A549 treated with CORT108297 at 1 μM for 4 hours (cell line): ENCODE results near the gene FRMD4B. TPM values are rescaled to one million over a fixed set of nuclear protein-coding genes. Genes with fewer than 3 reads are reported as not detected.

Experiments
- total RNA-seq: library from RNA; stranded (reverse); fragments of 200-300 nt; extraction: Qiagen RNA extraction; gene quantifications from 5 replicates; pipeline ENCODE4 v1.2.3, GENCODE V29; 2022

The FRMD4B gene
- total RNA-seq = 0.77 to 2.1 TPM (median 1.2 TPM) in 5 replicates

DNA sequence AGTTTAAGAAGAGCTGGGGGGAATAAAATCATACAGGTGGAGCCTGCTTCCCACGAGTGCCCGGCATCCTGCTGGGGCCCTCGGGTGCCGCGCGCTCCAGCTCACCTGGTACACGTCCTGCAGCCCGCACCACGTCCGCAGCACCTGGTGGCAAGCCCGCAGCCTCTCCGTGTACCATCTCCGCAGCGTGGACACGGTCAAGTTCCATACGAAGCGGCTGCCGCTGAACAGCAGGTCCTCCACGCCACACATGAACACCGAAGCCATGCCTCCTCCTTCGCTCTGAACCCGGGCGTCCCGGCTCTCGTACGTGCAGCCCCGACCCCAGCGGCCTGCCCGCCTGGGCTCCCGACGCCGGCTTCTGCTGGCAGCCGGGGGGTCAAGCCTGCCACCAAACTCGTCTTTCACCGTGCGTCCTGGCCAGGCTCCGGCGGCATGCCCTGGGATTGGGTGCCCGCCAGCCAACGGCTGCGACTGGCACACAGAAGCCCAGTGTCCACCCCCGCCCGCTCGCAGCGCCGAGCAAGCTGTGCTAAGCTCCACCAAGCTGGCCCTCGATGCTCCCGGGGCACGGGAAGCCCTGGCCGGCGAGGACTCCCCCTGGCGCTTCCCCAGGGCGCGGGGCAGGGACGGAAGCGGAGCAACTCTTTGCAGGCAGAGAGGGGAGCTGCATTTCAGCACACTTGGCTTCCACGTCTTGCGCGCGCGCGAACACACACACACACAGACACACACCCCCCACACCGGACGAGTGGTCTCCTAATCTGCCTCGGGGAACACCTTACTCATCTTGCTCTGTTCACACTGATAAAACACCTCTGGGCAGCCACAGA, at the start of gene FRMD4B:
Gene FRMD4B, minus strand, starts transcription at position 366 of the 833 bp plus-strand sequence. Its CDS starts 99 bp downstream, at position 267.

DNA sequence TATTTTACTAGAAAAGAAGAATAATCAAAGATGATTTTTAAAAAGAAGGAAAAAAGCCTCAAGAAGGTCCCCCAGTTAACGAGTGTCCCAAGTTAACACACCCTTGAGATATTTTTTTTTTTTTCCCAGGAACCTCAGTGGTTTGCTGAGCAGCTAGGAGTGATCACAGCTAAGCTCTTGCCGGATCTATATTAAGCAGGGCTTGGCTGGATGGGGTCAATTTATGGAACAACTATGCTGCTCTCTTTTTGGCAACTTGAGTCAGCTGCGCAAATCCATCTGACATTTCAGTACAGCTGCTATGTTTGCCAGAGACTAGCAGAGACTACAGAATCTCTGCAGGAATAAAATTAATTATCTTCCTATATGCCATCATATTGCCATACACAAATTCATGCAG, 263.5 kb downstream of the FRMD4B start, which contains the start of gene LMOD3:
Gene LMOD3, minus strand, starts transcription at position 193 of the 400 bp plus-strand sequence. CDS start 209 bp downstream, outside the sequence.

